SK-N-SH (cell line): ENCODE measurements around the gene LDAH. TPM values are rescaled to one million over a fixed set of nuclear protein-coding genes. Genes with fewer than 3 reads are reported as not detected.

Source experiments
- CTCF ChIA-PET: fragments of 300-600, 350-600 bp; formaldehyde crosslinking; extraction: SDS; loops from one replicate; lab custom pipeline; 2021; lab: Yijun Ruan, JAX
- POLR2A ChIA-PET: fragments of 350-600 bp; sonication (Branson Sonifier 250); formaldehyde crosslinking; extraction: SDS; loops from one replicate; lab custom pipeline; 2020; ENCODE audit warnings: antibody characterized with exemption, inconsistent platforms; lab: Yijun Ruan, JAX
- DNase-seq: peaks from one replicate; pipeline ENCODE4 v3.0.0; 2012
- H2AFZ ChIP-seq: fragments of 200-600 bp; sonication (generic); 2 replicates; pipeline ENCODE4 v1.8.1; 2016; ENCODE audit warnings: antibody characterized with exemption, mild to moderate bottlenecking, low read depth
- H3F3A ChIP-seq: fragments of 200-600 bp; sonication (generic); replicated peaks from 2 replicates; pipeline ENCODE3; 2016; ENCODE audit warnings: antibody characterized with exemption, mild to moderate bottlenecking; ENCODE audit not compliant: insufficient read depth
- H3K27ac ChIP-seq, 2 experiments: fragments of 200-500 bp in 1 of 2; fragments of 200-600 bp in 1 of 2; sonication (Bioruptor generic) in 1 of 2; sonication (generic), shearing (Covaris generic) in 1 of 2; 2 replicates each; pipeline versions ENCODE4 v1.5.1 to v1.6.1; 2014 to 2016; ENCODE audit warnings: low read depth in 2 of 2, inconsistent platforms in 1 of 2, low read length in 1 of 2, mild to moderate bottlenecking in 1 of 2, mixed read lengths in 1 of 2
- H3K27me3 ChIP-seq: fragments of 200-600 bp; sonication (generic), shearing (Covaris generic); 2 replicates; pipeline ENCODE4 v1.6.1; 2016; ENCODE audit warnings: mixed run types; ENCODE audit not compliant: insufficient read depth
- H3K36me3 ChIP-seq, 2 experiments: fragments of 200-500 bp in 1 of 2; fragments of 200-600 bp in 1 of 2; sonication (Bioruptor generic) in 1 of 2; sonication (generic) in 1 of 2; replicated peaks in 1 of 2; 2 replicates each; pipeline versions ENCODE3 to v1.5.1; 2014 to 2016; ENCODE audit warnings: low read length in 1 of 2, mild to moderate bottlenecking in 1 of 2; ENCODE audit not compliant: insufficient read depth in 2 of 2, control insufficient read depth in 1 of 2
- H3K4me1 ChIP-seq, 2 experiments: fragments of 200-500 bp in 1 of 2; fragments of 200-600 bp in 1 of 2; sonication (Bioruptor generic) in 1 of 2; sonication (generic), shearing (Covaris generic) in 1 of 2; 2 replicates each; pipeline versions ENCODE4 v1.5.1 to v1.6.1; 2014 to 2016; ENCODE audit warnings: low read depth in 1 of 2, low read length in 1 of 2, mixed run types in 1 of 2; ENCODE audit not compliant: insufficient read depth in 2 of 2, control insufficient read depth in 1 of 2
- H3K4me2 ChIP-seq: fragments of 200-600 bp; sonication (generic), shearing (Covaris generic); 2 replicates; pipeline ENCODE4 v1.6.1; 2017; ENCODE audit warnings: mixed run types
- H3K4me3 ChIP-seq, 2 experiments: fragments of 200-500 bp in 1 of 2; fragments of 200-600 bp in 1 of 2; sonication (Bioruptor generic) in 1 of 2; sonication (generic), shearing (Covaris generic) in 1 of 2; 2 replicates each; pipeline versions ENCODE4 v1.5.1 to v1.8.1; 2014 to 2016; ENCODE audit warnings: low read depth in 2 of 2, inconsistent platforms in 1 of 2, low read length in 1 of 2, mild to moderate bottlenecking in 1 of 2, mixed read lengths in 1 of 2, moderate library complexity in 1 of 2
- H3K79me2 ChIP-seq: fragments of 200-600 bp; sonication (generic); 2 replicates; pipeline ENCODE4 v1.8.1; 2017; ENCODE audit warnings: mild to moderate bottlenecking; ENCODE audit not compliant: insufficient read depth
- H3K9ac ChIP-seq: fragments of 200-600 bp; sonication (generic); 2 replicates; pipeline ENCODE4 v1.6.1; 2017; ENCODE audit warnings: mixed run types
- H3K9me2 ChIP-seq: fragments of 200-600 bp; sonication (generic); 2 replicates; pipeline ENCODE4 v1.6.1; 2017; ENCODE audit warnings: mixed run types
- H3K9me3 ChIP-seq: fragments of 200-600 bp; sonication (generic); 2 replicates; pipeline ENCODE4 v1.6.1; 2017; ENCODE audit warnings: mixed run types, mild to moderate bottlenecking, moderate library complexity
- H4K20me1 ChIP-seq: fragments of 200-600 bp; sonication (generic); 2 replicates; pipeline ENCODE4 v1.6.1; 2017; ENCODE audit warnings: mild to moderate bottlenecking, mixed run types; ENCODE audit not compliant: insufficient read depth
- EP300 ChIP-seq, 2 experiments: IDR thresholded peaks; 2 replicates each; pipeline versions ENCODE4 v1.4.0 to v1.6.1; 2012; ENCODE audit warnings: borderline replicate concordance in 1 of 2, low read depth in 1 of 2, low read length in 1 of 2
- FOXJ3 ChIP-seq: sonication (generic); formaldehyde crosslinking; IDR thresholded peaks from 2 replicates; pipeline ENCODE4 v1.5.1; 2020; ENCODE audit warnings: mild to moderate bottlenecking, missing genetic modification reagents
- FOXM1 ChIP-seq: IDR thresholded peaks from 2 replicates; pipeline ENCODE4 v1.4.0; 2012; ENCODE audit warnings: low read depth, mild to moderate bottlenecking
- GABPA ChIP-seq: IDR thresholded peaks from 2 replicates; pipeline ENCODE4 v1.4.0; 2012; ENCODE audit warnings: low read depth, mild to moderate bottlenecking
- GATA2 ChIP-seq: sonication (generic); formaldehyde crosslinking; IDR thresholded peaks from 2 replicates; pipeline ENCODE4 v1.5.0; 2020; ENCODE audit warnings: mild to moderate bottlenecking, missing genetic modification reagents
- MEF2A ChIP-seq: IDR thresholded peaks from 2 replicates; pipeline ENCODE4 v1.4.0; 2012; ENCODE audit warnings: low read depth, borderline replicate concordance
- MXI1 ChIP-seq: IDR thresholded peaks from 2 replicates; pipeline ENCODE4 v1.6.1; 2012; ENCODE audit warnings: mild to moderate bottlenecking, low read depth, low read length, improper control_type of control experiment
- NFIC ChIP-seq: IDR thresholded peaks from 2 replicates; pipeline ENCODE4 v1.4.0; 2012; ENCODE audit warnings: borderline replicate concordance
- NRF1 ChIP-seq: IDR thresholded peaks from 2 replicates; pipeline ENCODE4 v1.6.1; 2012; ENCODE audit warnings: low read depth, mild to moderate bottlenecking, low read length
- POLR2AphosphoS5 ChIP-seq: IDR thresholded peaks from 2 replicates; pipeline ENCODE4 v1.6.1; 2012; ENCODE audit warnings: low read depth, low read length
- RAD21 ChIP-seq: IDR thresholded peaks from 2 replicates; pipeline ENCODE4 v1.6.1; 2012; ENCODE audit warnings: mild to moderate bottlenecking, low read length
- RCOR1 ChIP-seq: fragments of 150-350 bp; IDR thresholded peaks from 2 replicates; pipeline ENCODE4 v1.6.1; 2017; ENCODE audit warnings: antibody characterized with exemption, low read length
- RFX5 ChIP-seq: IDR thresholded peaks from 2 replicates; pipeline ENCODE4 v1.6.1; 2012; ENCODE audit warnings: mild to moderate bottlenecking, improper control_type of control experiment, low read length
- SIN3A ChIP-seq: IDR thresholded peaks from 2 replicates; pipeline ENCODE4 v1.6.1; 2012; ENCODE audit warnings: low read depth, mild to moderate bottlenecking, low read length, moderate library complexity, borderline replicate concordance
- SMC3 ChIP-seq: IDR thresholded peaks from 2 replicates; pipeline ENCODE4 v1.6.1; 2012; ENCODE audit warnings: low read depth, low read length, improper control_type of control experiment
- TAF1 ChIP-seq: IDR thresholded peaks from 2 replicates; pipeline ENCODE4 v1.6.1; 2012; ENCODE audit warnings: low read depth, mild to moderate bottlenecking, low read length, moderate library complexity, borderline replicate concordance
- TCF12 ChIP-seq: IDR thresholded peaks from 2 replicates; pipeline ENCODE4 v1.4.0; 2012
- YY1 ChIP-seq: IDR thresholded peaks from 2 replicates; pipeline ENCODE4 v1.4.0; 2012; ENCODE audit warnings: low read depth, mild to moderate bottlenecking
- WGBS: methylation state at CpG from one replicate; pipeline ENCODE4 v1.1.6; 2017; ENCODE audit warnings: low lambda C conversion rate; 5-methylcytosine and 5-hydroxymethylcytosine counted together
- polyA plus RNA-seq, 3 experiments: library from polyadenylated mRNA; depleted of rRNA; stranded (reverse); fragments of >200 nt; gene quantifications; 2 replicates each; pipeline ENCODE4 v1.2.3, GENCODE V29; 2012
- TF ChIP-seq, protein P1 (sequence below): IDR thresholded peaks from 2 replicates; pipeline ENCODE4 v1.4.0; 2012; ENCODE audit warnings: low read depth, borderline replicate concordance
- TF ChIP-seq, protein P2 (sequence below): fragments of 150-350 bp; IDR thresholded peaks from 2 replicates; pipeline ENCODE4 v1.6.1; 2016; ENCODE audit warnings: mild to moderate bottlenecking, low read depth, low read length
- TF ChIP-seq, protein P3 (sequence below): fragments of 200-600 bp; sonication (generic); IDR thresholded peaks from 2 replicates; pipeline ENCODE4 v1.6.1; 2017; ENCODE audit warnings: antibody characterized with exemption, mild to moderate bottlenecking, moderate library complexity
- TF ChIP-seq, protein P4 (sequence below): fragments of 150-350 bp; IDR thresholded peaks from 2 replicates; pipeline ENCODE4 v1.6.1; 2017; ENCODE audit warnings: antibody characterized with exemption, low read length, low read depth, borderline replicate concordance

The LDAH gene
- polyA plus RNA-seq, 1 of the 3 experiments (the other 2 are of a cell fraction) = 12.7 TPM

DNA sequence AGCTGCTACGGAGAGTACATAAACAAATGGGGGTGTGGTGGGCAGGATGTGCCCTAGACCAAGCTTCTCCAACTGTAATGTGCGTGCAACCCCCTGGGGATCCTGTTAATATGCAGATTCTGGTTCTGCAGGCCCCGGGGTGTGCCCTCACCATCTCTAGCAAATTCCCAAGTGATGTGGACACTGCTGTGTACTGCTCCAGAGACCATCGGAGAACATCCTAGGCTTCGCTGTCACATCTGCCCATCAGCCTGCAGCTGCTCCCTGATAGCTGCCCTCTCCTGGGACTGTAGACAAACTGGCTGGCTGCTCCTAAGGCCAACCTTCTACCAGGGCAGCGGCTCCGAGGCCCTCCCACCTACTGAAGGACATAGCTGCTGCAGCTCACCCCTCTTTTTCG is 175.2 kb downstream of the LDAH start:
- Histone ChIP-seq H3K4me1 (peaks cover 13 to 18% of the 10 kb centered on the region in 2 experiments; a peak in 2 of 4 replicates), H3F3A (peaks cover 4% of the 10 kb centered on the region), H3K9ac (no peak overlapping the region), H3K36me3 (peaks cover 0 to 10% of the 10 kb centered on the region in 2 experiments), H3K27ac (no peak overlapping the region), H2AFZ (no peak overlapping the region), H3K4me3 (no peak overlapping the region), H3K9me3 (no peaks in the 10 kb centered on the region), H4K20me1 (no peaks in the 10 kb centered on the region), H3K9me2 (no peaks in the 10 kb centered on the region), H3K27me3 (no peaks in the 10 kb centered on the region), H3K4me2 (no peak overlapping the region), H3K79me2 (no peaks in the 10 kb centered on the region)
- ChIA-PET POLR2A (interaction anchor here (5.9 kb wide), 1 partner anchor 200 kb away, joined by 40 read pairs; the partner anchor contains the start of gene RHOB), CTCF (interaction anchor here (1.0 to 10.9 kb wide), 8 partner anchors 14 to 270 kb away, joined by 3 to 156 read pairs (median 26); partner anchors contain the start of gene RHOB)
- no peak for TF ChIP-seq RCOR1
- TF ChIP-seq GABPA = no peak
- no peak for TF ChIP-seq MXI1
- no peak for TF ChIP-seq FOXJ3 (CRISPR knock-in tag)
- no peak for TF ChIP-seq GATA2
- TF ChIP-seq SMC3 = no peak
- TF ChIP-seq, protein P1, sequence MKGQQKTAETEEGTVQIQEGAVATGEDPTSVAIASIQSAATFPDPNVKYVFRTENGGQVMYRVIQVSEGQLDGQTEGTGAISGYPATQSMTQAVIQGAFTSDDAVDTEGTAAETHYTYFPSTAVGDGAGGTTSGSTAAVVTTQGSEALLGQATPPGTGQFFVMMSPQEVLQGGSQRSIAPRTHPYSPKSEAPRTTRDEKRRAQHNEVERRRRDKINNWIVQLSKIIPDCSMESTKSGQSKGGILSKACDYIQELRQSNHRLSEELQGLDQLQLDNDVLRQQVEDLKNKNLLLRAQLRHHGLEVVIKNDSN = no peak
- TF ChIP-seq FOXM1 = no peak
- TF ChIP-seq, protein P2, sequence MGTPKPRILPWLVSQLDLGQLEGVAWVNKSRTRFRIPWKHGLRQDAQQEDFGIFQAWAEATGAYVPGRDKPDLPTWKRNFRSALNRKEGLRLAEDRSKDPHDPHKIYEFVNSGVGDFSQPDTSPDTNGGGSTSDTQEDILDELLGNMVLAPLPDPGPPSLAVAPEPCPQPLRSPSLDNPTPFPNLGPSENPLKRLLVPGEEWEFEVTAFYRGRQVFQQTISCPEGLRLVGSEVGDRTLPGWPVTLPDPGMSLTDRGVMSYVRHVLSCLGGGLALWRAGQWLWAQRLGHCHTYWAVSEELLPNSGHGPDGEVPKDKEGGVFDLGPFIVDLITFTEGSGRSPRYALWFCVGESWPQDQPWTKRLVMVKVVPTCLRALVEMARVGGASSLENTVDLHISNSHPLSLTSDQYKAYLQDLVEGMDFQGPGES = no peak
- TF ChIP-seq MEF2A = no peak
- TF ChIP-seq EP300 (IDR thresholded peaks at IDR 0.05; ENCODE audit: borderline replicate concordance in 1 of 2, low read depth in 1 of 2, low read length in 1 of 2) = no peak
- 88% methylated on average over 7 of the region's 8 CpGs for WGBS
- DNase-seq = no peak

DNA sequence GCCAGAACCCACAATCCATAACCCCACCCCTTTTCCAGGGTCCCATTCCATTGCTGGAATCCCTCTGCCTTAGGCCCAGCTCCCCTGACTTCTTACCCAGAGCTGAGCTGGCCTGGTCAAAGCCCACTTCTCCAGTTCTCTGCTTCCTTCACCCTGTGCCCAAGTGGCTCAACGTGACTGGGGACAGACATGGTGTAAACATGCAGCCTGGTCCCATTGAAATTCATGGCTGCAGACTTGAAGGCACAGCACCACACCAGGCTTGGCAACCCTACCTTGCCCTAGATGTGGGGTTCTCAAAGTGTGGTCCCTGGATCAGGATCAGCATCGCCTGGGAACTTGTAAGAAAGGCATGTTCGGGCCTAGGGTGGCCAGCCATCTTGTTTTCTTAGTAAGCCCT is 175.7 kb downstream of the LDAH start:
- no peak for DNase-seq
- CTCF ChIA-PET = interaction anchor here (0.9 to 10.9 kb wide), 8 partner anchors 14 to 269 kb away, joined by 3 to 156 read pairs (median 10); partner anchors contain the start of gene RHOB
- H4K20me1 ChIP-seq = peaks cover 1% of the 10 kb centered on the region
- POLR2A ChIA-PET = interaction anchor here (5.9 kb wide), 1 partner anchor 200 kb away, joined by 40 read pairs; the partner anchor contains the start of gene RHOB
- TF ChIP-seq TAF1 (no peak), NRF1 (no peak), FOXJ3 (CRISPR knock-in tag) (no peak), MXI1 (no peak), SMC3 (no peak), NFIC (no peak), YY1 (no peak), SIN3A (no peak), TCF12 (no peak), RFX5 (no peak), FOXM1 (no peak), EP300 (IDR thresholded peaks at IDR 0.05; ENCODE audit: borderline replicate concordance in 1 of 2, low read depth in 1 of 2, low read length in 1 of 2) (no peak), GATA2 (no peak), RAD21 (no peak), POLR2AphosphoS5 (no peak)
- TF ChIP-seq, protein P3, sequence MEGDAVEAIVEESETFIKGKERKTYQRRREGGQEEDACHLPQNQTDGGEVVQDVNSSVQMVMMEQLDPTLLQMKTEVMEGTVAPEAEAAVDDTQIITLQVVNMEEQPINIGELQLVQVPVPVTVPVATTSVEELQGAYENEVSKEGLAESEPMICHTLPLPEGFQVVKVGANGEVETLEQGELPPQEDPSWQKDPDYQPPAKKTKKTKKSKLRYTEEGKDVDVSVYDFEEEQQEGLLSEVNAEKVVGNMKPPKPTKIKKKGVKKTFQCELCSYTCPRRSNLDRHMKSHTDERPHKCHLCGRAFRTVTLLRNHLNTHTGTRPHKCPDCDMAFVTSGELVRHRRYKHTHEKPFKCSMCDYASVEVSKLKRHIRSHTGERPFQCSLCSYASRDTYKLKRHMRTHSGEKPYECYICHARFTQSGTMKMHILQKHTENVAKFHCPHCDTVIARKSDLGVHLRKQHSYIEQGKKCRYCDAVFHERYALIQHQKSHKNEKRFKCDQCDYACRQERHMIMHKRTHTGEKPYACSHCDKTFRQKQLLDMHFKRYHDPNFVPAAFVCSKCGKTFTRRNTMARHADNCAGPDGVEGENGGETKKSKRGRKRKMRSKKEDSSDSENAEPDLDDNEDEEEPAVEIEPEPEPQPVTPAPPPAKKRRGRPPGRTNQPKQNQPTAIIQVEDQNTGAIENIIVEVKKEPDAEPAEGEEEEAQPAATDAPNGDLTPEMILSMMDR = no peak
- TF ChIP-seq, protein P4, sequence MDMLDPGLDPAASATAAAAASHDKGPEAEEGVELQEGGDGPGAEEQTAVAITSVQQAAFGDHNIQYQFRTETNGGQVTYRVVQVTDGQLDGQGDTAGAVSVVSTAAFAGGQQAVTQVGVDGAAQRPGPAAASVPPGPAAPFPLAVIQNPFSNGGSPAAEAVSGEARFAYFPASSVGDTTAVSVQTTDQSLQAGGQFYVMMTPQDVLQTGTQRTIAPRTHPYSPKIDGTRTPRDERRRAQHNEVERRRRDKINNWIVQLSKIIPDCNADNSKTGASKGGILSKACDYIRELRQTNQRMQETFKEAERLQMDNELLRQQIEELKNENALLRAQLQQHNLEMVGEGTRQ = no peak
- TF ChIP-seq, protein P2 = no peak
- 94% methylated on average over 3 of the region's 3 CpGs for WGBS
- peaks cover 0 to 10% of the 10 kb centered on the region in 2 experiments for H3K36me3 ChIP-seq
- H3K9ac ChIP-seq = no peak overlapping the region
- H3K4me1 ChIP-seq = peaks cover 14 to 23% of the 10 kb centered on the region in 2 experiments; a peak in 3 of 4 replicates
- no peak overlapping the region for H3K4me3 ChIP-seq
- no peak overlapping the region for H3K27ac ChIP-seq
- H3K9me3 ChIP-seq = no peaks in the 10 kb centered on the region
- peaks cover 4% of the 10 kb centered on the region for H3F3A ChIP-seq
- no peaks in the 10 kb centered on the region for H3K79me2 ChIP-seq
- no peak overlapping the region for H2AFZ ChIP-seq
- no peak overlapping the region for H3K4me2 ChIP-seq
- no peaks in the 10 kb centered on the region for H3K9me2 ChIP-seq
- no peaks in the 10 kb centered on the region for H3K27me3 ChIP-seq
